ENCODE data around the gene IL6ST. TPM values are rescaled to one million over a fixed set of nuclear protein-coding genes. Genes with fewer than 3 reads are reported as not detected.
"Not testable (repeated sequence)": the region's sequence is repeated elsewhere in the genome, so short reads cannot be mapped to it uniquely, and the experiment has no call there.

Gene IL6ST
- total RNA-seq, 2 donors from 2014 or later: 186 to 228 TPM

DNA sequence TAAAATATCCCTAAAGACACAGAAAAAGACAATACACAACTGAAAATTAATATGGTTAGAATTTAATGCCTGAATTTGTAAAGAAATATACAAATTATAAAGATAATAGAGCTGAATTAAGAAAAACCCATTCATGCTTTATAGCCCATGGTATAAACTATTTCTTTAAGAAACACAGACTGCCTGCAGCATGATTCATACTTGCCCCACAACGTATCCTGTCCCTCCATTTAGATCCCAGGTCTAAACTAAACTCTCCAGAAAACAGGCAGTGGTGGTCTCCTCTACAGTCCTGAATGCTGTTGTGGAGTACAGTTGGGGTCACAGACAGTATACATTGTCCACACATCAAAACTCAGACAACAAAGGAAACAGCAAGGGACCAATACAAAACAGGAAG is 24.8 kb downstream of the IL6ST start:
- WGBS: 43% methylated on average over 1 of the region's 1 CpG
- no peaks in the 10 kb centered on the region for H3K36me3 ChIP-seq
- no peak overlapping the region for H3K4me3 ChIP-seq
- intact Hi-C loops (cut with DNase I): no loop called here
- no peak for DNase-seq (ENCODE audit: low spot score)
- no peaks in the 10 kb centered on the region for H3K9me3 ChIP-seq
- TF ChIP-seq, protein P1, sequence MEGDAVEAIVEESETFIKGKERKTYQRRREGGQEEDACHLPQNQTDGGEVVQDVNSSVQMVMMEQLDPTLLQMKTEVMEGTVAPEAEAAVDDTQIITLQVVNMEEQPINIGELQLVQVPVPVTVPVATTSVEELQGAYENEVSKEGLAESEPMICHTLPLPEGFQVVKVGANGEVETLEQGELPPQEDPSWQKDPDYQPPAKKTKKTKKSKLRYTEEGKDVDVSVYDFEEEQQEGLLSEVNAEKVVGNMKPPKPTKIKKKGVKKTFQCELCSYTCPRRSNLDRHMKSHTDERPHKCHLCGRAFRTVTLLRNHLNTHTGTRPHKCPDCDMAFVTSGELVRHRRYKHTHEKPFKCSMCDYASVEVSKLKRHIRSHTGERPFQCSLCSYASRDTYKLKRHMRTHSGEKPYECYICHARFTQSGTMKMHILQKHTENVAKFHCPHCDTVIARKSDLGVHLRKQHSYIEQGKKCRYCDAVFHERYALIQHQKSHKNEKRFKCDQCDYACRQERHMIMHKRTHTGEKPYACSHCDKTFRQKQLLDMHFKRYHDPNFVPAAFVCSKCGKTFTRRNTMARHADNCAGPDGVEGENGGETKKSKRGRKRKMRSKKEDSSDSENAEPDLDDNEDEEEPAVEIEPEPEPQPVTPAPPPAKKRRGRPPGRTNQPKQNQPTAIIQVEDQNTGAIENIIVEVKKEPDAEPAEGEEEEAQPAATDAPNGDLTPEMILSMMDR (IDR thresholded peaks at IDR 0.05): no peak
- TF ChIP-seq POLR2A (IDR thresholded peaks at IDR 0.05) (no peak), POLR2AphosphoS5 (IDR thresholded peaks at IDR 0.05) (no peak)
- no peaks in the 10 kb centered on the region for H3K4me1 ChIP-seq (replicated peaks)
- no peaks in the 10 kb centered on the region for H3K27me3 ChIP-seq (replicated peaks; ENCODE audit: insufficient read depth)
- no peak overlapping the region for H3K27ac ChIP-seq

DNA sequence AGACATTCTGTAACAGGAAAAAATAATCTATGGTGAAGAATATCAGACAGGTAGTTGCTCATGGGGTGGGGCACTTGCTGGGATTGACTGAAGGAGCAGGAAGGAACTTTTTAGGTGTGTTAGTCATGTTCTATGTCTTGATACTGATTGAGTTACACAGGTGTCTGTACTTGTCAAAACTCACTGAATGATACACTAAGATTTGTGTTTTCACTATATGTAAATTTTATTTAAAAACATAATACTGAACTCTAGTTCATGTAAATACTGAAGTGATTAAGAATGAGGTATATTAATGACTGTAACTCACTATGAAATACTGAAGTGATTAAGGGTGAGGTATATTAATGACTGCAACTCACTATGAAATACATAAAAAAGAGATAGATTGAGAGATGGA is 28.5 kb downstream of the IL6ST start:
- intact Hi-C loops (cut with DNase I): no loop called here
- Histone ChIP-seq H3K4me1 (replicated peaks) (no peaks in the 10 kb centered on the region), H3K27ac (no peak overlapping the region), H3K9me3 (no peaks in the 10 kb centered on the region), H3K36me3 (no peaks in the 10 kb centered on the region), H3K4me3 (no peak overlapping the region), H3K27me3 (replicated peaks; ENCODE audit: insufficient read depth) (no peaks in the 10 kb centered on the region)
- no peak for TF ChIP-seq POLR2AphosphoS5 (IDR thresholded peaks at IDR 0.05)
- TF ChIP-seq, protein P1 (IDR thresholded peaks at IDR 0.05): no peak
- no peak for TF ChIP-seq POLR2A (IDR thresholded peaks at IDR 0.05)
- DNase-seq (ENCODE audit: low spot score): no peak

DNA sequence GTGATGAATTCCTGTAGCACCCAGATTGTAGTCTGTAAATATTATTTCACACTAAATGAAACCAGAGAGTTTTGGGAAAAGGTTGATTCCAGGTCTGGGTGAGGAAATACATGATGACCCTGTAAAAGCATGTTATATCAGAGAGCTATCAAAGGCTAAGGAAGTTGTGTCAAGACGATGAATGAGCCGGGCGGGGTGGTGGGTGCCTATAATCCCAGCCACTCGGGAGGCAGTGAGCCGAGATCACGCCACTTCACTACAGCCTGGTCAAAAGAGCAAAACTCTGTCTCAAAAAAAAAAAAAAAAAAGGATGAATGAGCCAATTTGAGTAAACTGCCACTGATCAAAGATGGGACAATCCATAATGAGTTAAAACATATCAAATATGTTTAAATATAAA is 29.2 kb downstream of the IL6ST start:
- WGBS: 75% methylated on average over 6 of the region's 6 CpGs
- Histone ChIP-seq H3K27ac (no peak overlapping the region), H3K4me1 (replicated peaks) (no peaks in the 10 kb centered on the region), H3K36me3 (no peaks in the 10 kb centered on the region), H3K4me3 (no peak overlapping the region), H3K9me3 (no peaks in the 10 kb centered on the region), H3K27me3 (replicated peaks; ENCODE audit: insufficient read depth) (no peaks in the 10 kb centered on the region)
- intact Hi-C loops (cut with DNase I): no loop called here
- TF ChIP-seq POLR2AphosphoS5 (IDR thresholded peaks at IDR 0.05): no peak
- TF ChIP-seq, protein P1 (IDR thresholded peaks at IDR 0.05): no peak
- no peak for TF ChIP-seq POLR2A (IDR thresholded peaks at IDR 0.05)
- no peak for DNase-seq (ENCODE audit: low spot score)

DNA sequence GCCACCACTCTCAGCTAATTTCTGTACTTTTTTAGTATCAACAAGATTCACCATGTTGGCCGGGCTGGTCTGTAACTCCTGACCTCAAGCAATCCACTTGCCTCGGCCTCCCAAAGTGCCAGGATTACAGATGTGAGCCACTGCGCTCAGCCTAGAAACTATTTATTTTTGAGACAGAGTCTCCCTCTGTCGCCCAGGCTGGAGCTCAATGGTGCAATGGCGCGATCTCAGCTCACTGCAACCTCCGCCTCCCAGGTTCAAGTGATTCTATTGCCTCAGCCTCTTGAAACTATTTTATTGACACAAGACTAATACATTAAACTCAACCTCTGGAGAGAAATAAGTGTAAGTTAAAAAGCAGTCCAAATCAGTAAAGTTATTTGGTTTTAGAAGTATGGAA is 34.0 kb downstream of the IL6ST start:
- no peak for DNase-seq (ENCODE audit: low spot score)
- H3K9me3 ChIP-seq: no peaks in the 10 kb centered on the region
- H3K36me3 ChIP-seq: no peaks in the 10 kb centered on the region
- TF ChIP-seq POLR2A (IDR thresholded peaks at IDR 0.05) (no peak), POLR2AphosphoS5 (IDR thresholded peaks at IDR 0.05) (no peak)
- TF ChIP-seq, protein P1 (IDR thresholded peaks at IDR 0.05): no peak
- H3K4me3 ChIP-seq: no peak overlapping the region
- H3K27ac ChIP-seq: no peak overlapping the region
- intact Hi-C loops (cut with DNase I): no loop called here
- H3K4me1 ChIP-seq (replicated peaks): no peaks in the 10 kb centered on the region
- 96% methylated on average over 7 of the region's 7 CpGs for WGBS
- H3K27me3 ChIP-seq (replicated peaks; ENCODE audit: insufficient read depth): no peaks in the 10 kb centered on the region

DNA sequence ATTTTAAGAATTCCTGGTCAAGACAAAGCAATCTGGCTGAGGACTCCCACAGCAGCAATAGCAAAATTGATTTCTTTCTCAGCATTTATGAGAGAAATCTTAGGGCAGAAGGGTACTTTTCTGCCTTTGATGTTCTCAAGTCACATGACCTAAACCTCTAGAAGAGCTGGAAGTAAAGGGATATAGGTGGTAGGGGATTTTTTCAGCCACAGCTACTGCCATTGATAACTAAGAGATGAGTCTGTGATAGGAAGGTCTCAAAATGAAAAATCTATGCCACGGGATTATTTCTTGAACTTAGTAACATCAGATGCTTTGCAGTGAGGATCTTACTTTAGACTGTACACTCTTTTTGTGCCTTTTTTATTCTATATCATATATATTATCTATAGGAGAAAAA is 35.6 kb downstream of the IL6ST start:
- 95% methylated on average over 1 of the region's 1 CpG for WGBS
- Histone ChIP-seq H3K36me3 (no peaks in the 10 kb centered on the region), H3K27ac (no peak overlapping the region), H3K27me3 (replicated peaks; ENCODE audit: insufficient read depth) (no peaks in the 10 kb centered on the region), H3K4me1 (replicated peaks) (no peaks in the 10 kb centered on the region), H3K9me3 (no peaks in the 10 kb centered on the region), H3K4me3 (no peak overlapping the region)
- intact Hi-C loops (cut with DNase I): no loop called here
- DNase-seq (ENCODE audit: low spot score): no peak
- TF ChIP-seq, protein P1 (IDR thresholded peaks at IDR 0.05): no peak
- TF ChIP-seq POLR2A (IDR thresholded peaks at IDR 0.05): no peak
- TF ChIP-seq POLR2AphosphoS5 (IDR thresholded peaks at IDR 0.05): no peak

GRCh38 chr5:55941154-55941553 is 53.6 kb downstream of the IL6ST start:
- not testable (repeated sequence) for H3K36me3 ChIP-seq; H3K4me1 ChIP-seq (replicated peaks)

DNA sequence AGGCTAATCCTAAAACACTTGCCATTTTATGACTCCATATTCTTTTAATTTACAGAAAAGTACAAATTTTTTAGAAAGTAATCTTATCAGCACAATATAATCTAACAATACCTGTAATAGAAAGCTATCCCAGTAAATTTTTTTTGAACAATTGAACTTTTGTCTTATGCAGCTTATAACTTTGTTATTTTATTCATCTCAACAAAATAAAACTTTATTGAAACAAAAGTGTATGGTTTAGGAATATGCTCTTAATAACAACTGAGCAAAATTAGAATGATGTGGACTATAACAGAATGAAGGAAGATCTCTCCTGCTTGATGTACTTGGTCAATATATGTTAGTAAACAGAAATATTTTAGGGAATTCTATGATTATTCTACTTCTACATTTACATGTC is 57.2 kb downstream of the IL6ST start:
- H3K27ac ChIP-seq; H3K4me1 ChIP-seq (replicated peaks); H3K36me3 ChIP-seq; H3K4me3 ChIP-seq; intact Hi-C loops (cut with DNase I); H3K9me3 ChIP-seq; H3K27me3 ChIP-seq (replicated peaks; ENCODE audit: insufficient read depth); DNase-seq (ENCODE audit: low spot score): not testable (repeated sequence)

More at GRCh38 chr5:55941154-55941553, 53.6 kb downstream of the IL6ST start:
- intact Hi-C loops (cut with DNase I); DNase-seq (ENCODE audit: low spot score); H3K4me3 ChIP-seq; H3K27me3 ChIP-seq (replicated peaks; ENCODE audit: insufficient read depth); H3K27ac ChIP-seq; H3K9me3 ChIP-seq: not testable (repeated sequence)
- 94% methylated on average over 4 of the region's 4 CpGs for WGBS

All from prostate gland (tissue), 2 donors.